GM18951 (cell line): ENCODE results near the gene GABPB1.

ENCODE experiments used
- POLR2A ChIP-seq: IDR thresholded peaks from 4 replicates; pipeline ENCODE4 v1.6.1; 2011; ENCODE audit warnings: mild to moderate bottlenecking; ENCODE audit not compliant: insufficient read length, insufficient read depth; ENCODE audit errors: extremely low read depth
- in situ Hi-C: fragments of 300-500 bp; cut with MboI; formaldehyde crosslinking; loops from one replicate; pipeline ENCODE4 v1.12.0; 2022; ENCODE audit warnings: low sequenced_read_pairs, mixed read lengths, inconsistent platforms; ENCODE audit not compliant: unreplicated experiment

Gene GABPB1

GRCh38 chr15:50361756-50362155 is 6.8 kb upstream of the GABPB1 start:
- in situ Hi-C loops, result no loop called here
- TF ChIP-seq POLR2A, result no peak

DNA sequence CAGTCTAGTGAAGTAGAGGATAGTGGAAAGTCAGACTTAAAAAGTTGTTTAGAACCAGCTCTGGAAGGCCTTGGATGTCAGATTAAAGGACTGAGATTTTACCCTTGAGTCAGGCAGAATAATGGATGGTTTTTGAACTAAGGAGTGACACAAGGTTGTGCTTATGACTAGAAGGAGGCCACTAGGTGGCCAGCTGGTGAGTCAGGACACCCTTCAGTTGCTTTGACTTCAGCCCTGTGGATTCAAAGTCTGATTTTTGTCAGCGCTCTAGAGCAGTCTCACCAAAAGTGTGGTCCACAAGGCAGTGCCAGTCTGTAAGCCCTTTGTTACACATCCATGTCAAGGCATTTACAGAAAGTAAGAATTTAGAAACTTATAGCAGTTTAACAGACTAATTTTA is 3.8 kb upstream of the GABPB1 start:
- no peak for TF ChIP-seq POLR2A
- in situ Hi-C loops, result loop anchor here (10.0 kb wide), 1 partner anchor 96 kb away; no protein-coding TSS in a partner anchor

DNA sequence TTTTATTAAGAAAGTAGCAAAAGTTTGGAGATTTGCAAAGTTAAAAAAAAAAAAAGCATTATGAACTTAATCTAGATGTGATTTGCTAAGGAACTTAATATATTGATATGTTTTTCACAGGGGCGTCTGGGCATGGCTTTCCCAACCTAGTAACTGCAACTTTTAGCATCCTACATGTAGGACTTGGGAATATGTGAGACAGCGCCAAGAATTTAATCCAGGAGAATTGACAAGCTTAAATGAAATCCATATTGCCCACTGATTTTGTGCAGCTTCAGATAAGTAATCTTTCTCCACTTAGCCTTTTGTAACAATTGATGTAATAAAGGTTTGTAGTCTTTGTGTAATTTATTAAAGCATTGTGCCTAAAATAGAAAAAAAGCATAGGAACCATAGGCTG is 982 bp upstream of the GABPB1 start:
- in situ Hi-C loops, result loop anchor here (10.0 kb wide), 1 partner anchor 99 kb away; no protein-coding TSS in a partner anchor
- TF ChIP-seq POLR2A, result no peak

DNA sequence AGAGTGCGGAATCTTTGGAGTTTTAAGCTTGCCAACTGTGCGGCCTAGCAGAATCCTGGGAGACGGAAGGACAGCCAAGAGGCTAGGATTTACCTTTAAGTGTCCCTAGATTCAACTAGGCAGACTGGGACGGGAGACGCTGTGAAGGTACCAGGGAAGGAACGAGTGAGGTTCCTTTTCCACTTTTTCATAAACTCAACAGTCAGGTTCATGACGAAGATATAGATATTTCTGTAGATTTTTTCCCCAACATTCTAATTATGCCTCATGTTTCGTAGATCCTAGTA is 564 bp upstream of the GABPB1 start:
- in situ Hi-C loops, result loop anchor here (10.0 kb wide), 1 partner anchor 99 kb away; no protein-coding TSS in a partner anchor
- TF ChIP-seq POLR2A, result no peak

GRCh38 chr15:50353975-50354837 is 792 bp downstream of the GABPB1 start:
- in situ Hi-C loops, result loop anchor here (10.0 kb wide), 1 partner anchor 101 kb away; no protein-coding TSS in a partner anchor
- peak; percentile 63 for TF ChIP-seq POLR2A

DNA sequence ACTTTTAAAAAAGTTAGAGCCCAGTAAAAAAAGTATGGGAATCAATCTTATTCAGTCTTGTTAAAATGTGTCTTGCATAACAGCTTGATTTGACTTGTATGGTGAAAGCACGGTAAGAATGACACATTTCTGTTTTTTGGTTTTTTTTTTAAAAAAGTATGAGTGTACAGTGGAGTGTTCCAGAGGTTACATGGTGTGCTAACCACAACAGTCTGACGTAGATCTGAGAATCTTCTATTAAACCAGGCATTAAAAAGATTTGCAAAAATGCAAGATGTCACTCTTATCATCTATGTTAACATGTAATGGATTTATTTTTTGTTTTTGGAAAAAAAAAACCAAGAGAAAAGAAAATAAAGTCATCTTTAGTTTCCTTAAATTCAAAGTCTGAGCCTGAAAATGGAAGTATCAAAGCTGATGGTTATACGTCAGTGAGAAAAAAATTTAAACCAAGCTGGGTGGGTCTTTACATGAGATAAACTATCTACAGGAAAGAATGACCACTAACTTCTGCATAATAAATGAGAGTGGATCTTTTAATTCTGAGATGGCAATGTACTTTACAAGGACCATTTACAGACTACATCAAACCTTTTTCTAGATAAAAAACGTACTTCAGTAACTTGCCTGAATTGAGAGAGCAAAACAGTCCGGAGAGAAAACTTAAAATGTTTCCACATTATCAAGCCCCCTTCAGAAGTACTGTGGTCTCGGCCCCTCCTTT is 1.6 kb downstream of the GABPB1 start:
- in situ Hi-C loops, result loop anchor here (10.0 kb wide), 1 partner anchor 101 kb away; no protein-coding TSS in a partner anchor
- no peak for TF ChIP-seq POLR2A

DNA sequence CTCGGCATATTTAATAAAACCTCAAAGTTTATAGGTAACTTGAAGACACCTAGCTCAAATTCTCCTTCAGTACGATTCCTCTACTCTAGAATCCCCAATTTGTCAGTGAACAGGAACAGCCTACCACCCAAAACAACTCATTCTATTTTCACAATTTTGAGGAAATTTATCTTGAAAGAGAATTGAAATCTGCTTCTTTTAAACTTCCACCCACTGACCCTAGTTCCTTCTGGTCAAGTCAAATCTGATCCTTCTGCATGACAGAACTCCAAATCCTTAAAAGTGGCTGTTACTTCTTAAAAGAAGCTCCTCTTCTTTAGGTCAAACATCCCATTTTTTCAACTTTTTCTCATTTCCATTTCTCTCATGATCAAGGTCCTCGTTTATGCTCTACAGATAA is 4.4 kb downstream of the GABPB1 start:
- no peak for TF ChIP-seq POLR2A
- in situ Hi-C loops, result loop anchor here (10.0 kb wide), 1 partner anchor 104 kb away; no protein-coding TSS in a partner anchor

DNA sequence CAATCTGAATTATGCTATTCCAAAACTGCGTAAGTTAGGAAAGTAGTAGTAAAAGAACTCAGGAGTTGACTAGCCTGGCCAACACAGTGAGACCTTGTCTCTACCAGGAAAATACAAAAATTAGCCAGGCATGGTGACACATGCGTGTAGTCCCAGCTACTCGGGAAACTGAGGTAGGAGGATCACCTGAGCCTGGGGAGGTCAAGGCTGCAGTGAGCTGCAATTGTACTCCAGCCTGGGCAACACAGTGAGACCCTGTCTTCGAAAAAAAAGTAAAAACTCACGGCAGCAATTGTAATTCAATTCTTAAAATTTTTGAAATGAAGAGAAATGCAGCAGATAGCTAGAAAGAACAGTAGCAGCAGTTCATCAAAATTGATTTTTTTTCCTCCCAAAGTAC is 9.7 kb downstream of the GABPB1 start:
- in situ Hi-C loops, result no loop called here
- TF ChIP-seq POLR2A, result no peak

GRCh38 chr15:50344006-50344464 is 11.0 kb downstream of the GABPB1 start:
- in situ Hi-C loops, result no loop called here
- no peak for TF ChIP-seq POLR2A

GRCh38 chr15:50341616-50342136 is 13.3 kb downstream of the GABPB1 start:
- no peak for TF ChIP-seq POLR2A
- in situ Hi-C loops, result no loop called here

- TF ChIP-seq POLR2A, result no peak
- in situ Hi-C loops, result no loop called here
Measured at GRCh38 chr15:50340416-50340815, 14.6 kb downstream of the GABPB1 start.

DNA sequence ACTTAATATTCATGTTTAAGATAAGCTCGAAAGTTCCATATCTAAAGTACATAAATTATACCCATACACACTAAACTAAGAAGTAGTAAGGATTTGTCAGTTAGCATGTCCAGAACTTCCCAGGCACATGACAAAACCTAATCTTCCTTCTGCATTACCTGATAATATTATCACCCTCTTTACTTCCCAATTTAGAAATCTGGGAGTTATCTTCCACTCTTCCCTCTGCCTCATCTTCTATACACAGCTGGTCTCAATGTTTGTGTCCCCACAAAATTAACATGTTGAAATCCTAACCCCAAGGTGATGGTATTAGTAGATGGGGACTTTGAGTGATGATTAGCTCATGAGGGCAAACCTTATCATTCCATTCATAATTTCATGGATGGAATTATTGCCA is 15.3 kb downstream of the GABPB1 start:
- in situ Hi-C loops, result no loop called here
- no peak for TF ChIP-seq POLR2A

GRCh38 chr15:50335251-50335650 is 19.7 kb downstream of the GABPB1 start:
- no peak for TF ChIP-seq POLR2A

More at GRCh38 chr15:50335251-50335650, 19.7 kb downstream of the GABPB1 start:
- in situ Hi-C loops, result no loop called here
